ENCODE results near the gene SF3A1.
"Not testable (repeated sequence)": the region's sequence is repeated elsewhere in the genome, so short reads cannot be mapped to it uniquely, and the experiment has no call there.

Gene SF3A1

GRCh38 chr22:30356449-30357235, at the start of gene SF3A1, which contains the start of gene CCDC157:
SF3A1 (minus strand) TSS chr22:30356894; CDS start chr22:30356792, 102 bp downstream.
CCDC157 (plus strand) TSS chr22:30357007; CDS start chr22:30366001, 8,994 bp downstream.
- peak; percentile 79 for DNase-seq (ENCODE audit: low spot score)

- DNase-seq (ENCODE audit: low spot score), result no peak
These were observed 49.7 kb upstream of the SF3A1 start for GRCh38 chr22:30406400-30406799.

- no peak for DNase-seq (ENCODE audit: low spot score)
These were observed 49.0 kb upstream of the SF3A1 start for GRCh38 chr22:30405731-30406130.

GRCh38 chr22:30404307-30404706, 47.6 kb upstream of the SF3A1 start:
- DNase-seq (ENCODE audit: low spot score), result no peak

GRCh38 chr22:30402766-30403104, 46.0 kb upstream of the SF3A1 start:
- DNase-seq (ENCODE audit: low spot score), result not testable (repeated sequence)

- no peak for DNase-seq (ENCODE audit: low spot score)
These were observed 45.5 kb upstream of the SF3A1 start for GRCh38 chr22:30402028-30402765.

GRCh38 chr22:30401024-30401423, 44.3 kb upstream of the SF3A1 start:
- not testable (repeated sequence) for DNase-seq (ENCODE audit: low spot score)

GRCh38 chr22:30400159-30400558, 43.5 kb upstream of the SF3A1 start:
- no peak for DNase-seq (ENCODE audit: low spot score)

- no peak for DNase-seq (ENCODE audit: low spot score)
These were observed 43.0 kb upstream of the SF3A1 start for GRCh38 chr22:30399718-30400117.

GRCh38 chr22:30398685-30399680, 42.3 kb upstream of the SF3A1 start:
- no peak for DNase-seq (ENCODE audit: low spot score)

GRCh38 chr22:30397656-30398635, 41.3 kb upstream of the SF3A1 start:
- no peak for DNase-seq (ENCODE audit: low spot score)

GRCh38 chr22:30396871-30397655, 40.4 kb upstream of the SF3A1 start, which contains the start of gene SEC14L2:
SEC14L2 (plus strand) TSS chr22:30397018; CDS start chr22:30397117, 99 bp downstream.
- peak; percentile 39 for DNase-seq (ENCODE audit: low spot score)

GRCh38 chr22:30393885-30394284, 37.2 kb upstream of the SF3A1 start:
- no peak for DNase-seq (ENCODE audit: low spot score)

GRCh38 chr22:30393322-30393680, 36.6 kb upstream of the SF3A1 start:
- no peak for DNase-seq (ENCODE audit: low spot score)

- DNase-seq (ENCODE audit: low spot score), result no peak
These were observed 36.1 kb upstream of the SF3A1 start for GRCh38 chr22:30392661-30393321.

GRCh38 chr22:30390974-30391691, 34.4 kb upstream of the SF3A1 start:
- DNase-seq (ENCODE audit: low spot score), result peak; percentile 81

GRCh38 chr22:30386960-30387827, 30.5 kb upstream of the SF3A1 start, which contains the start of gene RNF215:
RNF215 (minus strand) TSS chr22:30387411; CDS start chr22:30387313, 98 bp downstream.
- peak; percentile 75 for DNase-seq (ENCODE audit: low spot score)

- no peak for DNase-seq (ENCODE audit: low spot score)
These were observed 29.9 kb upstream of the SF3A1 start for GRCh38 chr22:30386608-30386959.

Data from CD4-positive, alpha-beta T cell treated with Interleukin-6 at 100 ng/mL for 8 hours (primary cell).